ENCODE results near the gene ALOX5AP. TPM values are rescaled to one million over a fixed set of nuclear protein-coding genes. Genes with fewer than 3 reads are reported as not detected.

ALOX5AP gene
- total RNA-seq, 4 donors from 2014 or later, result 14.8 to 48.2 (median 17.2) TPM

GRCh38 chr13:30697177-30697953, 38.0 kb upstream of the ALOX5AP start:
- no peak for TF ChIP-seq POLR2A (IDR thresholded peaks at IDR 0.05; ENCODE audit: low read depth)
- no peak for TF ChIP-seq POLR2AphosphoS5 (IDR thresholded peaks at IDR 0.05)
- TF ChIP-seq CTCF (IDR thresholded peaks at IDR 0.05), result no peak
- no peak for TF ChIP-seq EP300 (IDR thresholded peaks at IDR 0.05)
- DNase-seq (ENCODE audit: extremely low spot score), result no peak
- Histone ChIP-seq H3K36me3 (no peaks in the 10 kb centered on the region), H3K4me3 (no peak overlapping the region), H3K4me1 (peaks cover 17 to 33% (median 30%) of the 10 kb centered on the region in 4 donors), H3K9me3 (no peaks in the 10 kb centered on the region), H3K27ac (replicated peaks in 1 of 4) (peak overlapping the region in 2 of 4 donors; percentile 20 to 37), H3K27me3 (no peaks in the 10 kb centered on the region)
- intact Hi-C loops (cut with DNase I), result no loop called here
- WGBS, result 66% methylated on average over 8 of the region's 8 CpGs

- H3K4me1 ChIP-seq, result peaks cover 17 to 33% (median 30%) of the 10 kb centered on the region in 4 donors
- intact Hi-C loops (cut with DNase I), result no loop called here
- H3K27ac ChIP-seq (replicated peaks in 1 of 4), result peak overlapping the region in 2 of 4 donors; percentile 20 to 37
- no peaks in the 10 kb centered on the region for H3K36me3 ChIP-seq
- H3K9me3 ChIP-seq, result no peaks in the 10 kb centered on the region
- no peak for DNase-seq (ENCODE audit: extremely low spot score)
- 40% methylated on average over 7 of the region's 7 CpGs for WGBS
- H3K27me3 ChIP-seq, result no peaks in the 10 kb centered on the region
- no peak overlapping the region for H3K4me3 ChIP-seq
- no peak for TF ChIP-seq POLR2AphosphoS5 (IDR thresholded peaks at IDR 0.05)
- no peak for TF ChIP-seq POLR2A (IDR thresholded peaks at IDR 0.05; ENCODE audit: low read depth)
- TF ChIP-seq EP300 (IDR thresholded peaks at IDR 0.05), result no peak
- TF ChIP-seq CTCF (IDR thresholded peaks at IDR 0.05), result no peak
Measured at GRCh38 chr13:30697996-30698401, 37.3 kb upstream of the ALOX5AP start.

- no peak overlapping the region for H3K4me3 ChIP-seq
- H3K4me1 ChIP-seq, result peaks cover 17 to 33% (median 30%) of the 10 kb centered on the region in 4 donors
- 83% methylated on average over 15 of the region's 15 CpGs for WGBS
- no peak for TF ChIP-seq POLR2AphosphoS5 (IDR thresholded peaks at IDR 0.05)
- no peak for TF ChIP-seq EP300 (IDR thresholded peaks at IDR 0.05)
- no peak for TF ChIP-seq POLR2A (IDR thresholded peaks at IDR 0.05; ENCODE audit: low read depth)
- TF ChIP-seq CTCF (IDR thresholded peaks at IDR 0.05), result no peak
- no peaks in the 10 kb centered on the region for H3K27me3 ChIP-seq
- no peaks in the 10 kb centered on the region for H3K9me3 ChIP-seq
- intact Hi-C loops (cut with DNase I), result no loop called here
- DNase-seq (ENCODE audit: extremely low spot score), result no peak
- no peaks in the 10 kb centered on the region for H3K36me3 ChIP-seq
- peak overlapping the region in 1 of 4 donors; percentile 20 for H3K27ac ChIP-seq (replicated peaks in 1 of 4)
Measured at GRCh38 chr13:30698488-30699005, 36.8 kb upstream of the ALOX5AP start.

GRCh38 chr13:30700364-30700763, 35.0 kb upstream of the ALOX5AP start:
- no peak overlapping the region for H3K4me3 ChIP-seq
- peaks cover 17 to 33% (median 30%) of the 10 kb centered on the region in 4 donors for H3K4me1 ChIP-seq
- intact Hi-C loops (cut with DNase I), result no loop called here
- no peaks in the 10 kb centered on the region for H3K9me3 ChIP-seq
- no peak overlapping the region for H3K27ac ChIP-seq (replicated peaks in 1 of 4)
- H3K27me3 ChIP-seq, result no peaks in the 10 kb centered on the region
- H3K36me3 ChIP-seq, result no peaks in the 10 kb centered on the region
- no peak for DNase-seq (ENCODE audit: extremely low spot score)
- TF ChIP-seq EP300 (IDR thresholded peaks at IDR 0.05) (no peak), CTCF (IDR thresholded peaks at IDR 0.05) (no peak), POLR2AphosphoS5 (IDR thresholded peaks at IDR 0.05) (no peak)
- 73% methylated on average over 5 of the region's 5 CpGs for WGBS
